Stimulated activated CD8-positive, alpha-beta memory T cell treated with anti-CD3 and anti-CD28 coated beads, Interleukin-7, amount 100 ng/mL, for 24 hours (primary cell): Measurements from ENCODE around the gene UBE2L3.
"Not testable (repeated sequence)": the region's sequence is repeated elsewhere in the genome, so short reads cannot be mapped to it uniquely, and the experiment has no call there.

ENCODE experiments used
- DNase-seq: peaks from one replicate; pipeline ENCODE4 v3.0.0-alpha.2; 2020; ENCODE audit warnings: low read depth

UBE2L3 gene

DNA sequence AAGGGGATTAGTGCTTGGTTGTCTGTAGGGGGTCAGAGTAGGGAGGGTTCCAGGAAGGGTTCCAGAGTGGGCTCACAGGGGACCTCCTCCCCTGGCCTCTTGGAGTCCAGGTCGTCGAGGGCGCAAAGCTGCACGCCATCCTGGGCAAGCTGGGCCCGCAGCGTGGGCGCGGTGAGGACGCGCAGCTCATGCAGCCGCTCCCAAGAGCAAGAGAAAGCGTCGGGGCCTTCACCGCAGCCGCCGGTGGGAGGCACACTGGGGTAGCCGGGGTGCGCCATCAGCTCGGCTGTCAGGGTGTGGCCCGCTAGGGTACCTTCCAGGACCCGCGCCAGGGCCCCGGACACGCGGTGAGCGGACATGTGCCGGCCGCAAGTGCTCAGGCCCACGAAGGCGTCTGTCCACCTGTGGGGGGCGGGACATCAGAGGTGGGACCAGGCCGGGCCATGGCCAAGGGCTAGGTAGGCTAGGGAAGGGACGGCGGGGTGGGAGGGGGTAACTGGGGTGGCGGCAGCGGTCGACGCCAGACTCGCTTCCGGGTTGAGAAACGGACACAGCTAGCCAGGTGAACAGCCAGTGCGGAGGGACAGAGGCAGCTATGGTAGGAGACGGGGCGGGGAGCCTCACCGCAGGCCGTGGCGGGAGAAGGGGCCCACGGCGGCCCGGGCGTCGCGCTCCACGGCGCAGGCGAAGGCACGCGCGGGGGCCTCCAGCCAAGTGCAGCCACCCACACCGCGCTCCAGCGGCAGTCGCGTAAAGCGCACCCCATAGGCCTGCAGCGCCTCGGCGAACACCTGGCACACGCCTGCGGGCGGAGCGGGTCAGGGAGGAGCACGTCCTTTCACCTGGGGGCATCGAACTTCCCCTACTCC lies 61.1 kb downstream of the UBE2L3 start:
- DNase-seq: no peak

DNA sequence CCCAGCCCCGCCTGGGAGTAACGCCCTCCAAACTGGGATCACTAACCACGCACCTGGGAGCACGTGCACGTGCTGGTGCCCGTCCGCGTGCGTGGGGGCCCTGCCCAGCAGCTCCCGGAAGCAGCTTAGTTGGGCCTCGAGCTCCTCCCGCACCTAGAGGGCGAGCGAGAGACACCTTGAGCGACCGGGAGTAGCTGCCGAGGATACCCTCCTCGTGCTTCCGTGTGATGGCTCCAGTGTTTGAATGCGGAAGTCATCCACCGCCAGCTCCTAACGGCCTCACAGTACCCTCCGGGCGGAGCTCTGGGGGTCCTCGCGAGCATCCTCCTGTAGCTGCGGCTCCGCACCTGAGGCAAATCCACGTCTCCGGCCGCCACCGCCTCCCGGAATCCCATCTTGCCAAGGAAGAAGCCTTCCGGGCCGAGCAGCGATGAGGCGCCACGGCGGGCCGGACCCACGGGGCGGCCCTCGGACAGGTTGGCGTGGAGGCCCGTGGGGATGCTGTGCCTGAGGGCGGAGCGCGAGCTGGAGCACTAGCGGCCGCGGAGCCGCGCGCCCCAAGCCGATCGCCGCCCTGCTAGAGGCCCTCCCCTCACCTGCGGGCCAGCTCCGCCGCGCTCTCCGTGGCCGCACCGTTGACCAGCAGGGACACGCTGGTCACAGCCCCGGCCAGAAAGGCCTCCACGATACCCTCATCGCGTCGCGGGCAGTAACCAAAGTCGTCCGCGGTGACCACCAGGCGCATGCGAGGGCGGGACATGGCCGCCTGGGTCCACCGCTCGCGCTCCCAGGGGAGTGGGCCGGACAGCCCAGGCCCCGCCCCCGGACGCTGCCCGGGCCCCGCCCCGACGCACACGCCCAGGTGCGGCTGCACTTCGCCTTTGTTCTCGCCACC lies 62.0 kb downstream of the UBE2L3 start, which contains the start of gene YDJC:
TSS of gene YDJC (minus strand) at position 768 of the 895 bp plus-strand sequence. CDS start at position 760, 8 bp downstream.
- DNase-seq: peak; percentile 95

- DNase-seq: no peak
Measured at GRCh38 chr22:21631025-21631424, 63.5 kb downstream of the UBE2L3 start.

DNA sequence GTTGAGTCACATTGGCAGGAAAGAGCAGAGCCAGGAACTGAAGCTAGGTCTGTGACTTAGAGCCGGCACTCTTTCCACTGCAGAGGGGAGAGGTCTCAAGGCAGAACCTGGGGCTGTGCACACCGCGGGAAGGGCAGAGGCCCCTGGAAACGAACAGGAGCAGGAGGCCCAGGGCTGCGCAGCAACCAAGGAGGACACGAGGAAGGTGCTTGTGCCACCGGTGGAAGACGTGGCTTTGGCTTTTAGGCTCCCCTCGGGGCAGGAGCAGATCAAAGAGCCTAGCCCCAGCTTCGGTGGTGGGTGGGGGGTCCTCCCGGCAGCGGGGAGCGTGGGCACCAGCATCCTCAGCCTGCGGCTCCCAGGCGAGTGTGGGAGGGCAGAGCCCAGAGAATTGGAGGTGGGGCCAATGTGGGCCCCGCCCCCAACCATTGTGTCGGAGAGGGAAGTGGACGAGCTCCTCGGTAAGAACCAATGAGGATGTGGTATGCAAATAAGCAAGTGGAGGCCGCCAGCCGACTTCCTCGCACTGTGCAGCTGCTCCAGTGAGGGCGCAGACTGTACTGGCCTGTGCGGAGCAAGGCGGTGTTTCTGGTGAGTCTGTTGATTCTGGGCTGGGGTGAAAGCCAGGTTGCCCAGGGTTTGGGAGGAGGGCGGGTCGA lies 64.9 kb downstream of the UBE2L3 start, which contains the start of gene CCDC116:
TSS of gene CCDC116 (plus strand) at position 524 of the 659 bp plus-strand sequence. CDS start 422 bp downstream, outside the sequence.
- DNase-seq: peak; percentile 36

DNA sequence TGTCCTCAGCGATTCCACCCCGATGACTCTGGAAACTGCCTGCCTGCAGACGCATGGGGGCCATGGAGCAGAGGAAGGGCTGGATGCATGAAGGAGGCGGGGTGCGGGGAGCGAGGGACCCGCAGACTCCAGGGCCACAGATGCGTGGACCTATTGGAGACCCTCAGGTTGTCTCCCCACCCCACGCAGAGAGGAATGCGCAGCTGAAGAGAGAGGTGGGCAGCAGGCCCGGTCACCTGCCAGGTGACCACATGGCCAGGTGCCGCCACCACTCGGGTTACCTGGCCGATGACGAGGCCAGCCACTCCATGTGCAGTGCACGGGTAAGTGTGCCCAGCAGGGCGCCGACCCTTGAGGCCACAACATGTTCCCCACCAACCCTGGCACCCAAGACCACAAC lies 65.4 kb downstream of the UBE2L3 start:
- DNase-seq: no peak

DNA sequence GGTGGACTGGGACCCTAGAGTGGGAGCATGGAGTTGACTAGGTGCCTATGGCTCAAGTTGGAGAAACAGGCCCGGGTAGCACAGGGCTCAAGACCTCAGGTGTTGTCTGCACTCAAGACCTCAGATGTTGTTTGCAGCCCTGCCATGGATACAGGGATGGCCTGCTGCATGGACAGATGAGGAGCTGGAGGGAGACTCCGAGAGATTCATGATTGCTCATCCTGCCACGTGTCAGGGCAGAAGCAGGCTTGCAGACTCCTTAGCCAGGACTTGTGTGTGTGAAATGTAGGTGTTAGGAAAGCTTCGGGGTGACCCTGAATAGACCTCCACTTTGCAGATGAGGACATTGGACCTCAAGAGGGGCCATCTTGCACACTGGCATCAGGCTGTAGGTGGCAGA lies 66.0 kb downstream of the UBE2L3 start:
- no peak for DNase-seq

DNA sequence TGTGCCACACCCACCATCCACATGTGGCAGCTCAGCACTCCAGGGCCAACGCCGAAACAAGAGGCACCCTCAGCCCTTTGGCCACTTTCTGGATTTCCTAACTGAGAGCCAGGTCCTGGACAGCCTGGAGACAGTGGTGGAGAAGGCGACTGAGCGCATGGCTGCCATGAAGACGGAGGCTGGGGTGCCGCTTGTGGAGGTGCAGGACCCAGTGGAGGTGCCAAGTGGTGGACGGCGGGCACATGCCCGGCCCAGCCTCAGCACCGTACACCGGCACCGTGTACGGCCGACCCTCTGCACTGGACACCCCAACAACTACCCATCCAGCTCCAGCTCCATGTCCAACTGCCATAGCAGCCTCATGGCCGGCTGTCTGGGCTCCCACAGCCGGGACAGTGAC lies 66.6 kb downstream of the UBE2L3 start:
- no peak for DNase-seq

DNA sequence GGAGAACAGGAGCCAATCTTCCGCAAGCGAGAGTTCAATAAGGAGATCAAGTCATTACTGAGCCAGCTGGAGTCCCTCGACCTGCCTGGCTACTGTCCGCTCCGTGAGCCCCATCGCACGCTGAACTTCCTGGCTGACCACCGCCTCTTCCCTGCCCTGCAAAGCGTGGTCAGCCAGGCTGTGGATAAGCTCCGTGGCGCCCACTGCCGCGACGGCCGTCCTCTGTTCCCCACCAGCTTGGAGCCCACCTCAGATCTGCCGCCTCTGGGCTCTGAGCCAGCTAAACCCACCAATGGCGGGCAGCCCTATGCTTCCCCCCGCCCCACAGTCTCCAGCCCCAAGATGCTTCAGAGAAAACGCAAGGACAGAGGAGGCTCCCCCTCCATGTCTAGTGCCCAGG lies 67.3 kb downstream of the UBE2L3 start:
- no peak for DNase-seq

GRCh38 chr22:21635771-21636510 lies 68.4 kb downstream of the UBE2L3 start:
- DNase-seq: no peak

DNA sequence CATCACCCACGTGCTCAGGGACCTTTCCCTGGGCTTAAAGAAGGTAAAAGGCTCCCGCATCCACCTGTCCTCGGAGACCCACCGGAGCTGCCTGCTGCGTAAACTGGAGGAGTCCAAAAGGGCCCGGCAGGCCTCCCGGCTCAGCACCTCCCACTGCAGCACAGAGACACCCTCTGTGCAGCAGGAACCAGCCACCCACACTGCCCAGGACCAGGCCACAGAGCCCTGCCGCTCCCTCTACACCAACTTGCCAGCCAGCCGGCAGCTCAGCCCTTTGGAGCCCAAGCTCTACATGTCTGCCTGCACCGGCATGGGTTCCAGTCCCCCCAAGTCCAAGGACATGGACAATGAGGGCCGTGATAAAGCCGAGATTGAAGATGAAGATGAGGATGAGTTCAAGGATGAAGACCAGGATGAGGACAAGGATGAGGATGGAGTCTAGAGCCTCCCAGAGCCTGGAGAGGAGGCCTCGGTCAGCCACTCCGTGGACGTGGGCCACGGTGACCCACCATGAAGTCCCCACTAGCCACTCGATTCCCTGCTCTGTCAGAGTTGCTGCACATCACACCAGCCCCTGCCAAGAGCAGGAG lies 69.2 kb downstream of the UBE2L3 start:
- DNase-seq: no peak

DNA sequence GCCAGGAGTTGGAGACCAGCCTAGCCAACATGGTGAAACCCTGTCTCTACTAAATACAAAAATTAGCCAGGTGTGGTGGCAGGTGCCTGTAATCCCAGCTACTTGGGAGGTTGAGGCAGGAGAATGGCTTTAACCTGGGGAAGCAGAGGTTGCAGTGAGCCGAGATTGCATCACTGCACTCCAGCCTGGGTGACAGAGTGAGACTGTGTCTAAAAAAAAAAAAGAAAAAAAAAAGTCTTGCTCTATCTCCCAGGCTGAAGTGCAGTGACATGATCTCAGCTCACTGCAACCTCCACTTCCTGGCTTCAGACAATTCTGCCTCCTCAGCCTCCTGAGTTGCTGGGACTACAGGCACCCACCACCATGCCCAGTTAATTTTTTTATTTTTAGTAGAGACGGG lies 69.9 kb downstream of the UBE2L3 start:
- not testable (repeated sequence) for DNase-seq

DNA sequence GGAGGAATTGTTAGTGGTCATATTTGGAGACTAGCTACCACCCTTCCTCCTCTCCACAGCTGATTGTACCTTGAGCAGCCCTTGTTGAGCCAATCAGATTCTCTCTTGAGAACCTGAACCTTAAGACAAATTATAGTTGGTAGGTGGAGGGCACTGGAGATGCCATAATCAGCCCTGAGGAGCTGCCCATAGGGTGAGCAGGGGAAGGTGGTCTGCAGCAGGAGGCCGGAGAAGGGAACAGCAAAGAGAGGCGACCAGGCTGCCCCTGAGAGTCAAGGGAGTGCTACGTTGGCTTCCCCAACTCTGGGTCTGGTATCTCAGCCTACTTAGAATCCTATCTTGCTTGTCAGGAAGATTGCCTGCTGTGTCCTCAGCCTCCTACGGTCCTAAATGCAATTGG lies 71.8 kb downstream of the UBE2L3 start:
- DNase-seq: no peak

DNA sequence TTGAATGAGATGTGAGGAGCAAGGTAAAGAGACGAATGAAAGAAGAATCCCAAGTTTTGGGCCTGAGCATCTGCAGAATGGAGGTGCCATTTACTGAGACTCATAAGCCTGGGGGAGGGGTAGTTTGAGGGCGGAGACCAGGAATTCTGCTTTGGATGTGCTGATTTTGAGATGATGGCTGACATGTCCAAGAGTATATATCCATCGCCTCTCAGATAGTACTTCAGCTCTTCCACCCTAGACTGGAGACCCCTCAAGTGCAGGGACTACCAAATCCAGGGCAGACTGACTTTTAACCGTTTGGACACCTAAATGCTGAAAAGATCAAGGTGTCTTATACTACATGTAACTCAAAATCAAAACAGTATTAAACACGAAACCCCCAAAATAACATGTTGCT lies 73.3 kb downstream of the UBE2L3 start:
- DNase-seq: no peak

DNA sequence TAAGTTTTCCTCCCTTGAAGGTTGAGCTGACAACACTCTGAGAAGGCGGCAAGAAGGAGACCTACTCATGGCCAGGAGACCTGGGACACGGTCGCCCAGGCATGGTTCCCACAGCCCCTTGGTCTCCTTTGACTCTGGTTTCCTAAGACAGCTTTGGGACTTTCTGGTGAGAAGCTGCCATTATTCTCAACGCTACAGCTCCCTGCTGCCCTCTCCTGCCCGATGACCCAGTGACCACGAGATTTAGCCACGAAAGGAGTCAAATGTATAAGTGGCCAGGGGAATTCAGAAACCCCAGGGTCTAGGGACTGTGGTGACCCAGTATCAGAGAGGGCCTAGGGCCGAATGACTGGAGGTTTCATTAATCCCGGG lies 73.9 kb downstream of the UBE2L3 start:
- no peak for DNase-seq

DNA sequence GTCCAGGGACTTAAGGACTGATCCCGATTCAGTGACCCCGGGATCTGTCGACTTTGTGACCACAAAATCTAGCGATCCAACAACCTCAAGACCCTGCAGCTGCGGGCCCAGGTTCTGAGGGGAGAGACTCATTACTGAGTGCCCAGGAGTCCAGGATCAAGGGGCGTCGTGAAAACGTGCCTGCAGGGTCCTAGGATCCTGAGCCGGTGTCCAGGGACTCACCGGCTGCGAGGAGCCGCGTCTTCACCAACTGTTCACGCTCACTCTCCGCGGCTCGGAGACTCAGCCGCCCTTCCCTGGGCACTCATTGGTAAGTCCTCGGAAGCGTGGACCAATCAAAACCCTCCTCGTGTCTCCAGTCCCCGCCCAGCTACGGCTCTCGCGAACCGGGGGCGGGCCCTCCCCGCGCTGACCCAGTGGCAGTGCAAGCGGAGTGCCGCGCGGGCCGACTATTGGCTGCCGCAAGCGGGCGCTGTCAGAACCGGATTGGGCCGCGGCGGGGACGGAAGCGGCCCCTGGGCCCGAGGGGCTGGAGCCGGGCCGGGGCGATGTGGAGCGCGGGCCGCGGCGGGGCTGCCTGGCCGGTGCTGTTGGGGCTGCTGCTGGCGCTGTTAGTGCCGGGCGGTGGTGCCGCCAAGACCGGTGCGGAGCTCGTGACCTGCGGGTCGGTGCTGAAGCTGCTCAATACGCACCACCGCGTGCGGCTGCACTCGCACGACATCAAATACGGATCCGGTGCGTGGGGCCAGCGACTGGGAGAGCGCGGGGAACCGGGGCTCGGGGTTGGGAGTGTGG lies 74.5 kb downstream of the UBE2L3 start, which contains the start of gene SDF2L1:
TSS of gene SDF2L1 (plus strand) at position 514 of the 795 bp plus-strand sequence. CDS start at position 549, 35 bp downstream.
- peak; percentile 94 for DNase-seq

DNA sequence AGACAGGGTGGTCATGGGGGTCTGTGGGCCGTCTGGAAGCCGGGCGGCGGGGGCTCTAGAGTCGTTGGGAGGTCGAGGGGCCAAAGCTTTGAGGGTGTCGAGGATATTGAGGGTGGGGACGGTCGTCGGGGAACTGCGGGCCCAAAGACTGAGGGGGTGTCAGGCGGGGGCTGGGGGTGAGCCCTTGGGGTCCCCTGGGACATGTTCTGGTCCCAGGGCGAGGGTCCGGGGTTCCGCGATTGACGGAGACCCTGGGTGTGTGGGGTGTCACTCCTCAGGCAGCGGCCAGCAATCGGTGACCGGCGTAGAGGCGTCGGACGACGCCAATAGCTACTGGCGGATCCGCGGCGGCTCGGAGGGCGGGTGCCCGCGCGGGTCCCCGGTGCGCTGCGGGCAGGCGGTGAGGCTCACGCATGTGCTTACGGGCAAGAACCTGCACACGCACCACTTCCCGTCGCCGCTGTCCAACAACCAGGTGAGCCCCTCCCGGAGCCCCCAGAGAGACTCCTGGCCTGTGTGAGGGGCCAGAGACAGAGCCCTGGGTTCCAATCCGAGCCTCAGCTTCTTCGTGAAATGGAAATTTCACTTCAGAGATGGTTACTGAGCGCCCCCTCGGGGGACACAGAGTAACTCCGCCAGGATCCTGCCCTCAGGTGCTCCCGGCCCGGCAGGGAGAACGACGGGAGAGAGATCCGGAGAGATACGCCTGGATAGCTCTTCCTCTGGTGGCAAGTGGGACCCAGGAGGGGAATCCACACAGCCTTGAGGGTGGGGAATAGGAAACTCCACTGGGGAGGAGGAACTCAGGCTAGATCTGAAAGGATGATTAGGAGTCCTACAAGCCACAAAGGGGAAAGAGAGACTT lies 75.3 kb downstream of the UBE2L3 start:
- DNase-seq: no peak

GRCh38 chr22:21643533-21644357 lies 76.2 kb downstream of the UBE2L3 start:
- DNase-seq: no peak

DNA sequence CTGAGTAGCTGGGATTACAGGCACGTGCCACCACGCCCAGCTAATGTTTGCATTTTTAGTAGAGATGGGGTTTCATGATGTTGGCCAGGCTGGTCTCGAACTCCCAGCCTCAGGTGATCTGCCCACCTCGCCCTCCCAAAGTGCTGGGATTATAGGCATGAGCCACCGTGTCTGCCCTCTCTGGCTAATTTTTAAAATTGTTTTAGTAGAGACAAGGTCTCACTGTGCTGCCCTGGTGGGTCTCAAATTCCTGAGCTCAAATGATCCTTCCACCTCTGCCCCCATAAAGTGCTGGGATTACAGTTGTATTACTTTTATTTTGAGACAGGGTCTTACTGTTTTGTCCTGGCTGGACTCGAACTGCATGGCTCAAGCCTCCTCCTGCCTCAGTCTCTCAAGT lies 78.0 kb downstream of the UBE2L3 start:
- DNase-seq: not testable (repeated sequence)
